Hepatocyte (in vitro differentiated cells): ENCODE results near the gene DTNA.

ENCODE experiments used
- CTCF ChIP-seq: fragments of 200-600 bp; sonication (generic); IDR thresholded peaks from 2 replicates; pipeline ENCODE4 v1.5.1; 2016; ENCODE audit warnings: antibody characterized with exemption, mild to moderate bottlenecking; ENCODE audit not compliant: poor library complexity
- EZH2 ChIP-seq: fragments of 200-600 bp; sonication (generic); IDR thresholded peaks from 2 replicates; pipeline ENCODE4 v1.6.1; 2016; ENCODE audit warnings: antibody characterized with exemption, mild to moderate bottlenecking, borderline replicate concordance

GRCh38 chr18:34800381-34800780, 90.3 kb downstream of the DTNA start:
- TF ChIP-seq CTCF = no peak
- no peak for TF ChIP-seq EZH2
